Endometrial microvascular endothelial cells (primary cell): ENCODE measurements around the gene SLC46A1. TPM values are rescaled to one million over a fixed set of nuclear protein-coding genes. Genes with fewer than 3 reads are reported as not detected.

Experiments
- in situ Hi-C: cut with HindIII; loops from 2 replicates; pipeline ENCODE4 v1.10.0; 2017; ENCODE audit warnings: low sequenced_read_pairs, low pct_unique_long_range_greater_than_20kb; ENCODE audit errors: inconsistent ontology term
- total RNA-seq: library from RNA; depleted of rRNA; stranded (reverse); fragments of >200 nt; gene quantifications from one replicate; pipeline ENCODE4 v1.2.3, GENCODE V29; 2015; ENCODE audit errors: inconsistent ontology term

The SLC46A1 gene
- total RNA-seq, 1 donor from 2014 or later: 31.9 TPM

GRCh38 chr17:28386391-28386790, 19.6 kb downstream of the SLC46A1 start:
- in situ Hi-C loops: no loop called here

- in situ Hi-C loops: no loop called here
These were observed 20.6 kb downstream of the SLC46A1 start for GRCh38 chr17:28385406-28385805.

GRCh38 chr17:28385037-28385400, 21.0 kb downstream of the SLC46A1 start:
- in situ Hi-C loops: no loop called here

GRCh38 chr17:28384281-28385036, 21.6 kb downstream of the SLC46A1 start:
- in situ Hi-C loops: no loop called here

- in situ Hi-C loops: no loop called here
These were observed 24.7 kb downstream of the SLC46A1 start for GRCh38 chr17:28381141-28381825.

- in situ Hi-C loops: no loop called here
These were observed 25.9 kb downstream of the SLC46A1 start for GRCh38 chr17:28379814-28380801.

GRCh38 chr17:28372945-28373274, 33.1 kb downstream of the SLC46A1 start:
- in situ Hi-C loops: no loop called here

- in situ Hi-C loops: no loop called here
These were observed 33.6 kb downstream of the SLC46A1 start for GRCh38 chr17:28372203-28372944.

GRCh38 chr17:28371245-28372202, 34.5 kb downstream of the SLC46A1 start, which contains the start of gene SARM1:
TSS of gene SARM1 (plus strand) at chr17:28371694. CDS start at chr17:28372033, 339 bp downstream.
- in situ Hi-C loops: no loop called here

- in situ Hi-C loops: no loop called here
These were observed 35.3 kb downstream of the SLC46A1 start for GRCh38 chr17:28370744-28371103.

GRCh38 chr17:28370035-28370743, 35.8 kb downstream of the SLC46A1 start, which contains the start of gene VTN:
TSS of gene VTN (minus strand) at chr17:28370307. CDS start at chr17:28370203, 104 bp downstream.
- in situ Hi-C loops: no loop called here

GRCh38 chr17:28369684-28370034, 36.4 kb downstream of the SLC46A1 start:
- in situ Hi-C loops: no loop called here

- in situ Hi-C loops: no loop called here
These were observed 36.9 kb downstream of the SLC46A1 start for GRCh38 chr17:28368915-28369683.

- in situ Hi-C loops: no loop called here
These were observed 37.6 kb downstream of the SLC46A1 start for GRCh38 chr17:28368306-28368831.

GRCh38 chr17:28367641-28368305, 38.2 kb downstream of the SLC46A1 start:
- in situ Hi-C loops: no loop called here

- in situ Hi-C loops: no loop called here
These were observed 39.4 kb downstream of the SLC46A1 start for GRCh38 chr17:28366605-28367004.
